ENCODE data around the gene OR5AK2. TPM values are rescaled to one million over a fixed set of nuclear protein-coding genes. Genes with fewer than 3 reads are reported as not detected.

Gene OR5AK2
- total and polyA plus RNA-seq, 2 of the 8 experiments (the other 6 are each of a cell fraction or from before 2014, with no cell fraction given) = not detected

DNA sequence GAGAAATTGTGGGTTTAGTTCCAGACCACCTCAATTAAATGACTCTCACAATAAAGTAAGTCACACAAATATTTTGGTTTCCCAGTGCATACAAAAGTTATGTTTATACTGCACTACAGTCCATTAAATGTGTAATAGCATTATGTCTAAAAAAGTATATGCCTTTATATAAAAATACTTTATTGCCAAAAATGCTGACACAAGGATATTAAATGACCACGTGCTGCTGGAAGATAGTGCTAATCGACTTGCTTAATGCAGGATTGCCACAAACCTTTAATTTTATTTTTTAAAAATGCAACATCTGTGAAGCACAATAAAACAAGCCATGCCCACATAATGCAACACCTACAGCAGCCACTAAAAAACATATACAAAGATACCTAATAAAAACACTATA lies 27.0 kb downstream of the OR5AK2 start:
- 74% methylated on average over 2 of the region's 2 CpGs; no CpG with 5 or more reads in 1 of the 2 experiments for WGBS, 2 experiments (ENCODE audit: extremely low coverage in 1 of 2, insufficient coverage in 1 of 2, insufficient read length in 1 of 2, insufficient replicate concordance in 2 of 2, low coverage in 1 of 2, low lambda C conversion rate in 2 of 2, missing lambda C conversion rate in 1 of 2)
- H3K27ac ChIP-seq (ENCODE audit: low read depth, low read length) = no peak overlapping the region
- peaks cover 0 to 3% of the 10 kb centered on the region in 2 experiments; a peak in 1 of 4 replicates for H3K9me3 ChIP-seq (ENCODE audit: insufficient read depth in 2 of 2, low read depth in 1 of 2, low read length in 1 of 2)
- H3K4me3 ChIP-seq (ENCODE audit: extremely low read depth in 1 of 4, insufficient read depth in 2 of 4, low read depth in 3 of 4, low read length in 4 of 4) = no peak overlapping the region
- H2BK120ac ChIP-seq (replicated peaks; ENCODE audit: low read depth, low read length) = no peak overlapping the region
- H2BK5ac ChIP-seq (ENCODE audit: low read depth, low read length) = no peak overlapping the region
- TF ChIP-seq SP2 (IDR thresholded peaks at IDR 0.05; ENCODE audit: low read length) = no peak
- TF ChIP-seq MAFK (IDR thresholded peaks at IDR 0.05; ENCODE audit: low read depth, low read length) = 0 out of 2 replicates have a peak, but pooled peaks have one; percentile 17
- no peaks in the 10 kb centered on the region for H3K36me3 ChIP-seq (ENCODE audit: control insufficient read depth in 2 of 4, insufficient read depth in 4 of 4, low read length in 3 of 4)
- H2BK15ac ChIP-seq (ENCODE audit: low read length) = no peak overlapping the region
- H3K4me1 ChIP-seq (replicated peaks in 1 of 4; ENCODE audit: control insufficient read depth in 3 of 4, insufficient read depth in 4 of 4, low read length in 3 of 4) = no peaks in the 10 kb centered on the region
- ChIA-PET POLR2A (ENCODE audit: partially characterized antibody) (no interaction called here), CTCF (ENCODE audit: partially characterized antibody) (no interaction called here)
- H3K9ac ChIP-seq (replicated peaks in 1 of 4; ENCODE audit: extremely low read depth in 1 of 4, low read depth in 3 of 4, low read length in 3 of 4) = no peak overlapping the region
- no peak overlapping the region for H2AK5ac ChIP-seq (ENCODE audit: low read depth, low read length)
- no peak overlapping the region for H3K4ac ChIP-seq (replicated peaks; ENCODE audit: insufficient read length, low read depth, low read length)
- H3K4me2 ChIP-seq (ENCODE audit: insufficient read depth in 1 of 2, low read depth in 2 of 2, low read length in 2 of 2) = no peak overlapping the region
- no peak overlapping the region for H4K5ac ChIP-seq (ENCODE audit: insufficient read length, low read depth, low read length)
- no peaks in the 10 kb centered on the region for H3K27me3 ChIP-seq (replicated peaks in 1 of 4; ENCODE audit: control insufficient read depth in 3 of 4, extremely low read depth in 1 of 4, insufficient read depth in 3 of 4, low read length in 3 of 4)
- no peaks in the 10 kb centered on the region for H3K79me2 ChIP-seq (ENCODE audit: control insufficient read depth in 1 of 2, insufficient read depth in 2 of 2, low read length in 2 of 2)
- FAIRE-seq (no peak), DNase-seq (ENCODE audit: low read depth in 1 of 2, low spot score in 2 of 2) (no peak)
- H3K18ac ChIP-seq (ENCODE audit: extremely low read depth, low read length) = no peak overlapping the region
- no peaks in the 10 kb centered on the region for H3K23me2 ChIP-seq (ENCODE audit: low read depth, low read length)
- no peak overlapping the region for H4K91ac ChIP-seq (replicated peaks; ENCODE audit: insufficient read length, low read length)
- no peak overlapping the region for H2AFZ ChIP-seq (ENCODE audit: low read length)
- no peak overlapping the region for H3K14ac ChIP-seq (ENCODE audit: insufficient read length)
- no peak overlapping the region for H4K8ac ChIP-seq (ENCODE audit: extremely low read depth, insufficient read depth, low read length)
- H2BK12ac ChIP-seq (ENCODE audit: low read depth, low read length) = no peak overlapping the region
- H4K20me1 ChIP-seq (replicated peaks in 1 of 2; ENCODE audit: control insufficient read depth in 1 of 2, insufficient read depth in 2 of 2, low read length in 2 of 2) = no peaks in the 10 kb centered on the region
- no peak overlapping the region for H3K23ac ChIP-seq (ENCODE audit: insufficient read length)
- no peak overlapping the region for H2BK20ac ChIP-seq (ENCODE audit: low read length)
- no peaks in the 10 kb centered on the region for H3K79me1 ChIP-seq (ENCODE audit: low read depth, low read length)
- no peak overlapping the region for H3K56ac ChIP-seq (replicated peaks; ENCODE audit: insufficient read length, low read depth, low read length)
